GM12878 (cell line): Measurements from ENCODE around the gene CYP2U1. TPM values are rescaled to one million over a fixed set of nuclear protein-coding genes. Genes with fewer than 3 reads are reported as not detected.

ENCODE experiments used
- ATAC-seq: fragments of 200-7000 bp; cut with Tn5 transposase; 3 replicates; pipeline ENCODE4 v1.9.1; 2020; ENCODE audit warnings: mild to moderate bottlenecking, moderate library complexity
- BruUV-seq: library from RNA; stranded (reverse); fragments of 400-500 nt; replicated peaks from 2 replicates; lab custom pipeline; 2021; lab: Mats Ljungman, UMichigan
- CTCF ChIA-PET: fragments of 300-600 bp; sonication (Branson Sonifier 250); formaldehyde crosslinking; extraction: SDS; loops from one replicate; lab custom pipeline; 2021; ENCODE audit warnings: inconsistent platforms; lab: Yijun Ruan, JAX
- POLR2A ChIA-PET: fragments of 350-600 bp; formaldehyde crosslinking; extraction: SDS; loops from one replicate; lab custom pipeline; 2021; ENCODE audit warnings: inconsistent platforms; lab: Charles Lee
- RAD21 ChIA-PET: fragments of 300-600 bp; sonication (Branson Sonifier 250); formaldehyde crosslinking; loops from one replicate; lab custom pipeline; 2023; ENCODE audit warnings: antibody characterized with exemption; ENCODE audit not compliant: unreplicated experiment; lab: Charles Lee
- SMC1A ChIA-PET: fragments of 300-600 bp; sonication (Branson Sonifier 250); formaldehyde crosslinking; loops from one replicate; lab custom pipeline; 2023; ENCODE audit not compliant: unreplicated experiment, uncharacterized antibody; lab: Charles Lee
- DNase-seq: peaks from one replicate; pipeline ENCODE4 v3.0.0-alpha.2; 2011; ENCODE audit warnings: low read depth, low spot score
- FAIRE-seq: peaks from 3 replicates; lab custom pipeline; 2011; peaks lifted over from hg19 to GRCh38; lab: Jason Lieb, UNC
- H2AFZ ChIP-seq: 2 replicates; pipeline ENCODE4 v1.6.0; 2011; ENCODE audit warnings: low read depth, low read length, control low read depth; ENCODE audit not compliant: control insufficient read depth
- H3K27ac ChIP-seq: 2 replicates; pipeline ENCODE4 v1.5.1; 2011; ENCODE audit warnings: control low read depth; ENCODE audit not compliant: control insufficient read depth, insufficient read depth
- H3K27me3 ChIP-seq, 2 experiments: replicated peaks in 1 of 2; 2 replicates each; pipeline versions ENCODE4 v1.6.0 to v1.6.1; 2011; ENCODE audit warnings: low read length in 1 of 2; ENCODE audit not compliant: control insufficient read depth in 2 of 2, insufficient read depth in 2 of 2
- H3K36me3 ChIP-seq, 2 experiments: 2 replicates each; pipeline ENCODE4 v1.5.1; 2011; ENCODE audit warnings: low read length in 1 of 2; ENCODE audit not compliant: control insufficient read depth in 2 of 2, insufficient read depth in 2 of 2
- H3K4me1 ChIP-seq: 2 replicates; pipeline ENCODE4 v1.6.1; 2011; ENCODE audit warnings: mild to moderate bottlenecking, low read length, moderate library complexity, mixed read lengths; ENCODE audit not compliant: control insufficient read depth, insufficient read depth
- H3K4me2 ChIP-seq: 2 replicates; pipeline ENCODE4 v1.6.0; 2011; ENCODE audit warnings: control low read depth; ENCODE audit not compliant: control insufficient read depth, insufficient read depth
- H3K4me3 ChIP-seq: fragments of 200-600 bp; sonication (generic); 2 replicates; pipeline ENCODE4 v1.5.1; 2016
- H3K79me2 ChIP-seq: 2 replicates; pipeline ENCODE4 v1.6.0; 2011; ENCODE audit warnings: low read length; ENCODE audit not compliant: control insufficient read depth, insufficient read depth
- H3K9ac ChIP-seq: 2 replicates; pipeline ENCODE4 v1.8.0; 2011; ENCODE audit warnings: low read length, control low read depth, mixed read lengths; ENCODE audit not compliant: control insufficient read depth, insufficient read depth
- H3K9me3 ChIP-seq: replicated peaks from 3 replicates; pipeline ENCODE4 v1.5.1; 2011; ENCODE audit warnings: mild to moderate bottlenecking, low read length; ENCODE audit not compliant: control insufficient read depth, insufficient read depth
- H4K20me1 ChIP-seq: 2 replicates; pipeline ENCODE4 v1.6.0; 2011; ENCODE audit not compliant: control insufficient read depth, insufficient read depth
- BCL11A ChIP-seq: IDR thresholded peaks from 2 replicates; pipeline ENCODE4 v1.6.1; 2011; ENCODE audit warnings: low read depth, low read length
- BHLHE40 ChIP-seq, 2 experiments: fragments of 450-650 bp in 1 of 2; IDR thresholded peaks; 2 replicates each; pipeline ENCODE4 v1.6.1; 2011 to 2017; ENCODE audit warnings: low read depth in 2 of 2, borderline replicate concordance in 1 of 2, improper control_type of control experiment in 1 of 2, low read length in 1 of 2, mild to moderate bottlenecking in 1 of 2
- CBX5 ChIP-seq: sonication (generic); IDR thresholded peaks from 2 replicates; pipeline ENCODE4 v1.6.1; 2016; ENCODE audit warnings: low read depth, moderate library complexity, mild to moderate bottlenecking, inconsistent platforms
- ESRRA ChIP-seq: IDR thresholded peaks from 2 replicates; pipeline ENCODE4 v1.6.1; 2012; ENCODE audit warnings: mild to moderate bottlenecking, low read length, improper control_type of control experiment
- FOXM1 ChIP-seq: IDR thresholded peaks from 2 replicates; pipeline ENCODE4 v1.6.1; 2012; ENCODE audit warnings: low read depth, mild to moderate bottlenecking, inconsistent platforms, low read length, moderate library complexity
- MEF2B ChIP-seq: fragments of 450-650 bp; IDR thresholded peaks from 2 replicates; pipeline ENCODE4 v1.6.1; 2018; ENCODE audit warnings: mild to moderate bottlenecking, moderate library complexity; ENCODE audit not compliant: partially characterized antibody, poor library complexity, severe bottlenecking
- MYB ChIP-seq: fragments of 150-350 bp; IDR thresholded peaks from 2 replicates; pipeline ENCODE4 v1.6.1; 2014; ENCODE audit warnings: mild to moderate bottlenecking, low read depth, low read length, borderline replicate concordance
- RB1 ChIP-seq: fragments of 450-650 bp; formaldehyde crosslinking; IDR thresholded peaks from 2 replicates; pipeline ENCODE4 v1.6.1; 2017; ENCODE audit warnings: mild to moderate bottlenecking, borderline replicate concordance
- SMARCA5 ChIP-seq: fragments of 450-650 bp; IDR thresholded peaks from 2 replicates; pipeline ENCODE4 v1.6.1; 2017; ENCODE audit warnings: mild to moderate bottlenecking
- SUPT20H ChIP-seq: IDR thresholded peaks from 2 replicates; pipeline ENCODE4 v1.6.1; 2011; ENCODE audit warnings: low read depth, mild to moderate bottlenecking, low read length, moderate library complexity, borderline replicate concordance; ENCODE audit not compliant: control insufficient read depth
- ZNF24 ChIP-seq: fragments of 450-650 bp; IDR thresholded peaks from 2 replicates; pipeline ENCODE4 v1.6.1; 2017; ENCODE audit warnings: antibody characterized with exemption, mild to moderate bottlenecking
- WGBS: methylation state at CpG from one replicate; pipeline ENCODE4 v1.1.6; 2016; ENCODE audit warnings: low lambda C conversion rate; ENCODE audit not compliant: insufficient replicate concordance, insufficient coverage; ENCODE audit errors: missing lambda C conversion rate; 5-methylcytosine and 5-hydroxymethylcytosine counted together
- in situ Hi-C: fragments of 300-500 bp; cut with MboI; formaldehyde crosslinking; loops from 9 replicates; pipeline ENCODE4 v1.14.3; 2018; ENCODE audit warnings: mixed read lengths
- intact Hi-C: fragments of 100-400 bp; cut with micrococcal nuclease; formaldehyde crosslinking; loops from one replicate; pipeline ENCODE4 v1.14.2; 2022; ENCODE audit not compliant: unreplicated experiment
- polyA plus RNA-seq, 11 experiments: library from polyadenylated mRNA; depleted of rRNA in 4 of 11; unstranded in 6 of 11; stranded (reverse) in 5 of 11; fragments of >200 nt; fragmentation: Nextera tagmentation in 4 of 11; fragmentation: Illumina TruSeq in 1 of 11; extraction: Ambion mirVana in 4 of 11; extraction: Trizol in 1 of 11; gene quantifications; 1 replicate in 1 of 11; 2 replicates in 10 of 11; pipeline versions ENCODE4 v1.2.1 to v1.2.3, GENCODE V29; 2011 to 2016; ENCODE audit warnings: inconsistent platforms in 2 of 11, missing spikeins in 2 of 11, low read depth in 1 of 11
- total RNA-seq, 4 experiments: library from RNA; depleted of rRNA in 3 of 4; stranded (reverse); fragments of >200 nt in 3 of 4; fragmentation: Illumina TruSeq in 1 of 4; extraction: Trizol in 1 of 4; gene quantifications; 2 replicates each; pipeline versions ENCODE4 v1.2.1 to v1.2.3, GENCODE V29; 2013 to 2021
- TF ChIP-seq, protein P1 (sequence below), 3 experiments: IDR thresholded peaks in 2 of 3; conservative IDR thresholded peaks in 1 of 3; 2 replicates each; pipeline ENCODE4 v1.5.1; 2011; ENCODE audit warnings: low read depth in 3 of 3, low read length in 3 of 3, mild to moderate bottlenecking in 3 of 3, control low read depth in 2 of 3, moderate library complexity in 2 of 3, inconsistent platforms in 1 of 3, mixed read lengths in 1 of 3; ENCODE audit not compliant: control insufficient read depth in 2 of 3, insufficient read depth in 1 of 3; ENCODE audit errors: extremely low read depth in 1 of 3
- TF ChIP-seq, protein P2 (sequence below): IDR thresholded peaks from 2 replicates; pipeline ENCODE4 v1.6.1; 2012; ENCODE audit warnings: mild to moderate bottlenecking, low read depth, low read length
- TF ChIP-seq, protein P3 (sequence below): fragments of 450-650 bp; formaldehyde crosslinking; IDR thresholded peaks from 2 replicates; pipeline ENCODE4 v1.4.0; 2022; ENCODE audit warnings: mild to moderate bottlenecking, moderate library complexity

Gene CYP2U1
- total and polyA plus RNA-seq, 10 of the 15 experiments (the other 5 are each of a cell fraction or from before 2014, with no cell fraction given): 0.41 to 3.4 (median 2.9) TPM

DNA sequence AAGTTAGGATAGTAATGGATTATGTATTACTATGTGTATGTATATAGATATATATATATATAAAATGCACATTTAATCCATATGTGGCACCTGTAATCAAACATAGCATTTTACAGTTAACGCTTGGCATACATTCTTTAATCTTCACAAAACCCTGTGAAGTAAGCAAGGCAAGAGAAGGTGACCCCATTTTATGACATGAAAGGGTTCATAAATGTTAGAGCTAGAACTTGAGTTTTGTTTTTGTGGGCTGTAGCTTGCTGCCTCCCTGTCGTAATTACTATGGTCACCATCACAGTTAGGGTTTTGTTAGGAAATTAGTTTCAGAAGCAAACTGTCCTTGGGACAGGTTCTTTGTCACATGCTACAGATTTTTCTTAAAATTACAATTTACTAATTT is 13.8 kb upstream of the CYP2U1 start:
- no peak for FAIRE-seq
- TF ChIP-seq RB1: no peak
- TF ChIP-seq, protein P1, sequence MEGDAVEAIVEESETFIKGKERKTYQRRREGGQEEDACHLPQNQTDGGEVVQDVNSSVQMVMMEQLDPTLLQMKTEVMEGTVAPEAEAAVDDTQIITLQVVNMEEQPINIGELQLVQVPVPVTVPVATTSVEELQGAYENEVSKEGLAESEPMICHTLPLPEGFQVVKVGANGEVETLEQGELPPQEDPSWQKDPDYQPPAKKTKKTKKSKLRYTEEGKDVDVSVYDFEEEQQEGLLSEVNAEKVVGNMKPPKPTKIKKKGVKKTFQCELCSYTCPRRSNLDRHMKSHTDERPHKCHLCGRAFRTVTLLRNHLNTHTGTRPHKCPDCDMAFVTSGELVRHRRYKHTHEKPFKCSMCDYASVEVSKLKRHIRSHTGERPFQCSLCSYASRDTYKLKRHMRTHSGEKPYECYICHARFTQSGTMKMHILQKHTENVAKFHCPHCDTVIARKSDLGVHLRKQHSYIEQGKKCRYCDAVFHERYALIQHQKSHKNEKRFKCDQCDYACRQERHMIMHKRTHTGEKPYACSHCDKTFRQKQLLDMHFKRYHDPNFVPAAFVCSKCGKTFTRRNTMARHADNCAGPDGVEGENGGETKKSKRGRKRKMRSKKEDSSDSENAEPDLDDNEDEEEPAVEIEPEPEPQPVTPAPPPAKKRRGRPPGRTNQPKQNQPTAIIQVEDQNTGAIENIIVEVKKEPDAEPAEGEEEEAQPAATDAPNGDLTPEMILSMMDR (IDR thresholded peaks at IDR 0.05 in 2 of 3, conservative IDR thresholded peaks at IDR 0.05 in 1 of 3; ENCODE audit: control insufficient read depth in 2 of 3, extremely low read depth in 1 of 3, insufficient read depth in 1 of 3, low read depth in 3 of 3, low read length in 3 of 3): no peak
- TF ChIP-seq CBX5: no peak
- no peak for TF ChIP-seq MEF2B
- TF ChIP-seq, protein P2, sequence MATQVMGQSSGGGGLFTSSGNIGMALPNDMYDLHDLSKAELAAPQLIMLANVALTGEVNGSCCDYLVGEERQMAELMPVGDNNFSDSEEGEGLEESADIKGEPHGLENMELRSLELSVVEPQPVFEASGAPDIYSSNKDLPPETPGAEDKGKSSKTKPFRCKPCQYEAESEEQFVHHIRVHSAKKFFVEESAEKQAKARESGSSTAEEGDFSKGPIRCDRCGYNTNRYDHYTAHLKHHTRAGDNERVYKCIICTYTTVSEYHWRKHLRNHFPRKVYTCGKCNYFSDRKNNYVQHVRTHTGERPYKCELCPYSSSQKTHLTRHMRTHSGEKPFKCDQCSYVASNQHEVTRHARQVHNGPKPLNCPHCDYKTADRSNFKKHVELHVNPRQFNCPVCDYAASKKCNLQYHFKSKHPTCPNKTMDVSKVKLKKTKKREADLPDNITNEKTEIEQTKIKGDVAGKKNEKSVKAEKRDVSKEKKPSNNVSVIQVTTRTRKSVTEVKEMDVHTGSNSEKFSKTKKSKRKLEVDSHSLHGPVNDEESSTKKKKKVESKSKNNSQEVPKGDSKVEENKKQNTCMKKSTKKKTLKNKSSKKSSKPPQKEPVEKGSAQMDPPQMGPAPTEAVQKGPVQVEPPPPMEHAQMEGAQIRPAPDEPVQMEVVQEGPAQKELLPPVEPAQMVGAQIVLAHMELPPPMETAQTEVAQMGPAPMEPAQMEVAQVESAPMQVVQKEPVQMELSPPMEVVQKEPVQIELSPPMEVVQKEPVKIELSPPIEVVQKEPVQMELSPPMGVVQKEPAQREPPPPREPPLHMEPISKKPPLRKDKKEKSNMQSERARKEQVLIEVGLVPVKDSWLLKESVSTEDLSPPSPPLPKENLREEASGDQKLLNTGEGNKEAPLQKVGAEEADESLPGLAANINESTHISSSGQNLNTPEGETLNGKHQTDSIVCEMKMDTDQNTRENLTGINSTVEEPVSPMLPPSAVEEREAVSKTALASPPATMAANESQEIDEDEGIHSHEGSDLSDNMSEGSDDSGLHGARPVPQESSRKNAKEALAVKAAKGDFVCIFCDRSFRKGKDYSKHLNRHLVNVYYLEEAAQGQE: no peak
- TF ChIP-seq BCL11A: no peak
- no peak for TF ChIP-seq SUPT20H
- no peak for TF ChIP-seq BHLHE40 (IDR thresholded peaks at IDR 0.05; ENCODE audit: borderline replicate concordance in 1 of 2, low read depth in 2 of 2, low read length in 1 of 2)
- TF ChIP-seq MYB: no peak
- TF ChIP-seq SMARCA5: no peak
- TF ChIP-seq ESRRA: no peak
- TF ChIP-seq, protein P3, sequence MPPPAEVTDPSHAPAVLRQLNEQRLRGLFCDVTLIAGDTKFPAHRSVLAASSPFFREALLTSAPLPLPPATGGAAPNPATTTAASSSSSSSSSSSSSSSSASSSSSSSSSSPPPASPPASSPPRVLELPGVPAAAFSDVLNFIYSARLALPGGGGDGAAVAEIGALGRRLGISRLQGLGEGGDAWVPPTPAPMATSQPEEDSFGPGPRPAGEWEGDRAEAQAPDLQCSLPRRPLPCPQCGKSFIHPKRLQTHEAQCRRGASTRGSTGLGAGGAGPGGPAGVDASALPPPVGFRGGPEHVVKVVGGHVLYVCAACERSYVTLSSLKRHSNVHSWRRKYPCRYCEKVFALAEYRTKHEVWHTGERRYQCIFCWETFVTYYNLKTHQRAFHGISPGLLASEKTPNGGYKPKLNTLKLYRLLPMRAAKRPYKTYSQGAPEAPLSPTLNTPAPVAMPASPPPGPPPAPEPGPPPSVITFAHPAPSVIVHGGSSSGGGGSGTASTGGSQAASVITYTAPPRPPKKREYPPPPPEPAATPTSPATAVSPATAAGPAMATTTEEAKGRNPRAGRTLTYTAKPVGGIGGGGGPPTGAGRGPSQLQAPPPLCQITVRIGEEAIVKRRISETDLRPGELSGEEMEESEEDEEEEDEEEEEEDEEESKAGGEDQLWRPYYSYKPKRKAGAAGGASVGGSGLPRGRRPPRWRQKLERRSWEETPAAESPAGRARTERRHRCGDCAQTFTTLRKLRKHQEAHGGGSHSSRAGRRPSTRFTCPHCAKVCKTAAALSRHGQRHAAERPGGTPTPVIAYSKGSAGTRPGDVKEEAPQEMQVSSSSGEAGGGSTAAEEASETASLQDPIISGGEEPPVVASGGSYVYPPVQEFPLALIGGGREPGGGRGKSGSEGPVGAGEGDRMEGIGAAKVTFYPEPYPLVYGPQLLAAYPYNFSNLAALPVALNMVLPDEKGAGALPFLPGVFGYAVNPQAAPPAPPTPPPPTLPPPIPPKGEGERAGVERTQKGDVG (CRISPR knock-in tag): no peak
- no peak for TF ChIP-seq ZNF24
- TF ChIP-seq FOXM1: no peak

More for the DNA sequence above, 13.8 kb upstream of the CYP2U1 start:
- Histone ChIP-seq H2AFZ (no peak overlapping the region), H3K27ac (no peak overlapping the region), H3K4me3 (no peak overlapping the region), H3K79me2 (no peaks in the 10 kb centered on the region), H3K36me3 (no peaks in the 10 kb centered on the region), H3K4me1 (no peaks in the 10 kb centered on the region), H3K27me3 (no peaks in the 10 kb centered on the region), H4K20me1 (no peaks in the 10 kb centered on the region), H3K9ac (no peak overlapping the region), H3K9me3 (no peaks in the 10 kb centered on the region; the same call in 1 of the 3 replicates), H3K4me2 (no peak overlapping the region)
- 59% methylated on average over 2 of the region's 2 CpGs for WGBS
- in situ Hi-C loops (no loop called here), intact Hi-C loops (no loop called here)
- POLR2A ChIA-PET: no interaction called here
- SMC1A ChIA-PET: interaction anchor here (2.2 kb wide), 1 partner anchor 159 kb away, joined by 6 read pairs; no protein-coding TSS in a partner anchor
- ATAC-seq: no peak
- RAD21 ChIA-PET: no interaction called here
- no TSS peak for BruUV-seq
- DNase-seq: no peak
- CTCF ChIA-PET: no interaction called here
